HepG2 (cell line): ENCODE results near the gene ESYT1. TPM values are rescaled to one million over a fixed set of nuclear protein-coding genes. Genes with fewer than 3 reads are reported as not detected.
A peak's percentile ranks its signal among the peaks of the same experiment; 100 is the strongest.

ENCODE experiments used
- GATAD2A ChIP-seq: IDR thresholded peaks from 2 replicates; pipeline ENCODE4 v1.6.1; 2016
- GZF1 ChIP-seq: sonication (generic); formaldehyde crosslinking; IDR thresholded peaks from 2 replicates; pipeline ENCODE4 v1.5.1; 2020; ENCODE audit warnings: mild to moderate bottlenecking, missing genetic modification reagents
- HMG20A ChIP-seq: IDR thresholded peaks from 2 replicates; pipeline ENCODE4 v1.6.1; 2016; ENCODE audit warnings: borderline replicate concordance
- HNRNPH1 ChIP-seq: fragments of 200-400 bp; formaldehyde crosslinking; optimal IDR thresholded peaks from 2 replicates; pipeline ENCODE3; 2017; ENCODE audit warnings: mild to moderate bottlenecking, low read depth, low read length
- KLF16 ChIP-seq, 2 experiments: sonication (generic) in 1 of 2; formaldehyde crosslinking in 1 of 2; IDR thresholded peaks; 2 replicates each; pipeline versions ENCODE4 v1.6.1 to v1.8.0; 2016 to 2023; ENCODE audit warnings: missing genetic modification reagents in 2 of 2, missing compliant biosample characterization in 1 of 2
- KMT2A ChIP-seq: sonication (generic); formaldehyde crosslinking; IDR thresholded peaks from 2 replicates; pipeline ENCODE4 v1.4.0; 2020; ENCODE audit warnings: missing genetic modification reagents
- MXD1 ChIP-seq: sonication (generic); formaldehyde crosslinking; IDR thresholded peaks from 2 replicates; pipeline ENCODE4 v1.4.0; 2020; ENCODE audit warnings: mild to moderate bottlenecking, missing genetic modification reagents
- NRL ChIP-seq: sonication (generic); formaldehyde crosslinking; IDR thresholded peaks from 2 replicates; pipeline ENCODE4 v1.5.0; 2020; ENCODE audit warnings: missing genetic modification reagents, mild to moderate bottlenecking, moderate library complexity, borderline replicate concordance
- PCBP2 ChIP-seq: fragments of 200-400 bp; formaldehyde crosslinking; optimal IDR thresholded peaks from 2 replicates; pipeline ENCODE3; 2018; ENCODE audit warnings: low read length, low read depth; ENCODE audit not compliant: poor library complexity, severe bottlenecking
- PHF8 ChIP-seq: sonication (generic); formaldehyde crosslinking; IDR thresholded peaks from 2 replicates; pipeline ENCODE4 v1.5.0; 2020; ENCODE audit warnings: missing genetic modification reagents
- POLR2A ChIP-seq, 2 experiments: IDR thresholded peaks; 2 replicates each; pipeline ENCODE4 v1.6.1; 2011; ENCODE audit warnings: low read depth in 2 of 2, low read length in 2 of 2, mild to moderate bottlenecking in 1 of 2, moderate library complexity in 1 of 2; ENCODE audit not compliant: insufficient read depth in 1 of 2
- RARG ChIP-seq: sonication (generic); formaldehyde crosslinking; IDR thresholded peaks from 2 replicates; pipeline ENCODE4 v1.4.0; 2020; ENCODE audit warnings: low read depth, mild to moderate bottlenecking, missing genetic modification reagents
- RORA ChIP-seq: sonication (generic); formaldehyde crosslinking; IDR thresholded peaks from 2 replicates; pipeline ENCODE4 v1.5.0; 2020; ENCODE audit warnings: mild to moderate bottlenecking, missing genetic modification reagents, moderate library complexity
- SMAD9 ChIP-seq: sonication (generic); formaldehyde crosslinking; IDR thresholded peaks from 2 replicates; pipeline ENCODE4 v1.5.1; 2020; ENCODE audit warnings: mild to moderate bottlenecking, missing genetic modification reagents
- SNAPC5 ChIP-seq: sonication (generic); formaldehyde crosslinking; IDR thresholded peaks from 2 replicates; pipeline ENCODE4 v1.8.1; 2023; ENCODE audit warnings: mild to moderate bottlenecking, missing genetic modification reagents, borderline replicate concordance
- SRSF4 ChIP-seq: fragments of 200-400 bp; formaldehyde crosslinking; IDR thresholded peaks from one replicate; pipeline ENCODE4 v1.6.1; 2018; ENCODE audit warnings: mild to moderate bottlenecking, low read depth, low read length, moderate library complexity; ENCODE audit not compliant: poor library complexity, severe bottlenecking
- TBP ChIP-seq: sonication (generic); formaldehyde crosslinking; IDR thresholded peaks from 2 replicates; pipeline ENCODE4 v1.5.0; 2020; ENCODE audit warnings: missing genetic modification reagents
- THRA ChIP-seq: sonication (generic); formaldehyde crosslinking; IDR thresholded peaks from 2 replicates; pipeline ENCODE4 v1.4.0; 2020; ENCODE audit warnings: missing genetic modification reagents, borderline replicate concordance
- ZBED4 ChIP-seq: sonication (generic); formaldehyde crosslinking; IDR thresholded peaks from 2 replicates; pipeline ENCODE4 v1.4.0; 2020; ENCODE audit warnings: missing genetic modification reagents, borderline replicate concordance
- ZBTB3 ChIP-seq: sonication (generic); formaldehyde crosslinking; IDR thresholded peaks from 2 replicates; pipeline ENCODE4 v1.4.0; 2020; ENCODE audit warnings: low read depth, mild to moderate bottlenecking, moderate library complexity, missing genetic modification reagents, borderline replicate concordance
- ZFAT ChIP-seq: sonication (generic); formaldehyde crosslinking; conservative IDR thresholded peaks from 2 replicates; pipeline ENCODE4 v1.8.1; 2023; ENCODE audit warnings: missing genetic modification reagents, inconsistent platforms
- ZMYM2 ChIP-seq: sonication (generic); formaldehyde crosslinking; IDR thresholded peaks from 2 replicates; pipeline ENCODE4 v1.8.0; 2022; ENCODE audit warnings: mild to moderate bottlenecking, missing genetic modification reagents
- ZNF232 ChIP-seq: sonication (generic); formaldehyde crosslinking; IDR thresholded peaks from 2 replicates; pipeline ENCODE4 v1.4.0; 2020; ENCODE audit warnings: missing genetic modification reagents, borderline replicate concordance
- ZNF350 ChIP-seq: sonication (generic); formaldehyde crosslinking; IDR thresholded peaks from 2 replicates; pipeline ENCODE4 v1.4.0; 2020; ENCODE audit warnings: mild to moderate bottlenecking, low read depth, missing genetic modification reagents, borderline replicate concordance
- ZNF615 ChIP-seq: sonication (generic); formaldehyde crosslinking; IDR thresholded peaks from 2 replicates; pipeline ENCODE4 v1.5.0; 2020; ENCODE audit warnings: mild to moderate bottlenecking, missing genetic modification reagents, borderline replicate concordance
- polyA plus RNA-seq, 8 experiments: library from polyadenylated mRNA; depleted of rRNA in 3 of 8; stranded (reverse) in 7 of 8; unstranded in 1 of 8; fragments of >200 nt; fragmentation: Illumina TruSeq in 4 of 8; extraction: Trizol in 4 of 8; gene quantifications; 2 replicates each; pipeline versions ENCODE4 v1.2.1 to v1.2.3, GENCODE V29; 2011 to 2016; ENCODE audit warnings: low read depth in 4 of 8, missing spikeins in 1 of 8, mixed read lengths in 1 of 8; ENCODE audit not compliant: insufficient read depth in 1 of 8
- total RNA-seq, 5 experiments: library from RNA; depleted of rRNA; stranded (reverse); fragments of >200 nt; fragmentation: Illumina TruSeq; extraction: Trizol; gene quantifications; 2 replicates each; pipeline ENCODE4 v1.2.3, GENCODE V29; 2016; ENCODE audit warnings: low read depth in 1 of 5

Gene ESYT1
- total and polyA plus RNA-seq, 2 of the 13 experiments (the other 11 are each of a cell fraction or from before 2014, with no cell fraction given), result 66.9 to 71.0 TPM

GRCh38 chr12:56078931-56079722, 48.9 kb upstream of the ESYT1 start (continued):
- no peak for TF ChIP-seq HNRNPH1
- no peak for TF ChIP-seq RARG (CRISPR knock-in tag)
- no peak for TF ChIP-seq SMAD9 (CRISPR knock-in tag)
- TF ChIP-seq SNAPC5 (CRISPR knock-in tag), result no peak
- TF ChIP-seq NRL, result 0 out of 2 replicates have a peak, but pooled peaks have one; percentile 39
- peak; percentile 75 for TF ChIP-seq GATAD2A (CRISPR knock-in tag)
- TF ChIP-seq ZBED4, result peak; percentile 51; the same call in 1 of the 2 replicates
- TF ChIP-seq PHF8 (CRISPR knock-in tag), result peak; percentile 78
- TF ChIP-seq TBP (CRISPR knock-in tag), result no peak
- no peak for TF ChIP-seq GZF1 (CRISPR knock-in tag)
- peak; percentile 67 to 73; a peak in 3 of 4 replicates for TF ChIP-seq POLR2A (IDR thresholded peaks at IDR 0.05; ENCODE audit: insufficient read depth in 1 of 2, low read depth in 2 of 2, low read length in 2 of 2)
- TF ChIP-seq ZNF350 (CRISPR knock-in tag), result peak; percentile 82
- TF ChIP-seq PCBP2, result no peak
- TF ChIP-seq MXD1 (CRISPR knock-in tag), result peak; percentile 46; the same call in 1 of the 2 replicates
- TF ChIP-seq ZNF232, result 0 out of 2 replicates have a peak, but pooled peaks have one; percentile 10
- 0 out of 2 replicates have a peak, but pooled peaks have one; percentile 34 for TF ChIP-seq THRA (CRISPR knock-in tag)
- no peak for TF ChIP-seq ZMYM2 (CRISPR knock-in tag)
- peak; percentile 36; the same call in 1 of the 2 replicates for TF ChIP-seq KMT2A (CRISPR knock-in tag)
- no peak for TF ChIP-seq RORA (CRISPR knock-in tag)
- TF ChIP-seq SRSF4, result no peak
- no peak for TF ChIP-seq HMG20A
- TF ChIP-seq KLF16 (CRISPR knock-in tag; IDR thresholded peaks at IDR 0.05), result peak in 1 of 2 experiments; percentile 53; a peak in 2 of 4 replicates
- no peak for TF ChIP-seq ZFAT (CRISPR knock-in tag)
- TF ChIP-seq ZNF615 (CRISPR knock-in tag), result no peak
- TF ChIP-seq ZBTB3 (CRISPR knock-in tag), result no peak
